Tibial nerve (tissue), 4 donors: ENCODE data around the gene KRTAP20-1. TPM values are rescaled to one million over a fixed set of nuclear protein-coding genes. Genes with fewer than 3 reads are reported as not detected.

ENCODE experiments used
- DNase-seq, 2 donors: peaks; one replicate each; pipeline ENCODE4 v3.0.0-alpha.2; 2019; ENCODE audit warnings: low spot score in 2 of 2
- H3K27ac ChIP-seq, 4 donors: fragments of 200-600 bp; sonication (generic) in 3 of 4; one replicate each; pipeline ENCODE4 v1.5.1; 2017 to 2019; ENCODE audit warnings: mild to moderate bottlenecking in 1 of 4
- H3K27me3 ChIP-seq, 2 donors: fragments of 200-600 bp; sonication (generic) in 1 of 2; one replicate each; pipeline versions ENCODE4 v1.5.1 to v1.6.0; 2017 to 2019
- H3K36me3 ChIP-seq, 3 donors: fragments of 200-600 bp; sonication (generic); one replicate each; pipeline ENCODE4 v1.5.1; 2018 to 2019
- H3K4me1 ChIP-seq, 4 donors: fragments of 200-600 bp; sonication (generic) in 3 of 4; one replicate each; pipeline ENCODE4 v1.5.1; 2017 to 2019
- H3K4me3 ChIP-seq, 4 donors: fragments of 200-600 bp; sonication (generic) in 3 of 4; one replicate each; pipeline ENCODE4 v1.5.1; 2017 to 2019; ENCODE audit warnings: mild to moderate bottlenecking in 1 of 4, moderate library complexity in 1 of 4
- H3K9me3 ChIP-seq, 4 donors: fragments of 200-600 bp; sonication (generic) in 3 of 4; one replicate each; pipeline ENCODE4 v1.5.1; 2017 to 2019
- EP300 ChIP-seq, 2 donors: sonication (generic); formaldehyde crosslinking; IDR thresholded peaks; one replicate each; pipeline ENCODE4 v1.6.1; 2017; ENCODE audit warnings: antibody characterized with exemption in 2 of 2, mild to moderate bottlenecking in 1 of 2
- POLR2A ChIP-seq, 2 donors: fragments of 450-650 bp; IDR thresholded peaks; one replicate each; pipeline ENCODE4 v1.6.1; 2017; ENCODE audit warnings: antibody characterized with exemption in 2 of 2, mild to moderate bottlenecking in 2 of 2, moderate library complexity in 2 of 2
- WGBS, 2 donors: methylation state at CpG; one replicate each; pipeline ENCODE4 v1.1.5; 2018; 5-methylcytosine and 5-hydroxymethylcytosine counted together
- total RNA-seq, 4 donors: library from RNA; depleted of rRNA; stranded (reverse); fragments of >200 nt; gene quantifications; one replicate each; pipeline ENCODE4 v1.1.0, GENCODE V29; 2016
- TF ChIP-seq, protein P1 (sequence below), 5 experiments: fragments of 200-600 bp in 3 of 5; fragments of 450-650 bp in 2 of 5; sonication (generic) in 3 of 5; IDR thresholded peaks; one replicate each; pipeline ENCODE4 v1.5.1; 2016 to 2019; ENCODE audit warnings: antibody characterized with exemption in 5 of 5, mild to moderate bottlenecking in 3 of 5, moderate library complexity in 2 of 5

The KRTAP20-1 gene, protein sequence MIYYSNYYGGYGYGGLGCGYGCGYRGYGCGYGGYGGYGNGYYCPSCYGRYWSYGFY
- not detected for total RNA-seq

DNA sequence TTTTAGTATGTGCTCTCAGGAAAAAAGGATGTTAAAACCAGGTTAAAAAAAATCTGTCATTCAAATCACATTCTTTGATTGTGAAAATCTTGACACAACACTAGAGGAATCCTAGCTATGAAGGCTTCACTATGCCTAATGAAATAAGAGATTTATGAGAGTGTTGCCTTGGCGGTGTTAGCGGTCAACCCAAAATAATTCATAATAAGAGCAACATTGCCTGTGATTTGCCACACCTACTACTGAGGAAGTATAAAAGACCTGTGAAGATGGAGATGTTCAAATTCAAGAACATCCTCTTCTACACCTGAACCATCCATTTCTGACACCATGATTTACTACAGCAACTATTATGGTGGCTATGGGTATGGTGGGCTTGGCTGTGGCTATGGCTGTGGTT lies at the start of gene KRTAP20-1:
Gene KRTAP20-1, plus strand, starts transcription at position 301 of the 400 bp plus-strand sequence. Its CDS starts 30 bp downstream, at position 331.
- H3K4me1 ChIP-seq = no peaks in the 10 kb centered on the region
- no peak within 1 kb of the TSS for H3K4me3 ChIP-seq
- H3K27ac ChIP-seq = no peak within 1 kb of the TSS
- H3K36me3 ChIP-seq = no peaks in the 10 kb centered on the region
- H3K27me3 ChIP-seq = no peaks in the 10 kb centered on the region
- TF ChIP-seq POLR2A (IDR thresholded peaks at IDR 0.05) = no peak
- TF ChIP-seq, protein P1, sequence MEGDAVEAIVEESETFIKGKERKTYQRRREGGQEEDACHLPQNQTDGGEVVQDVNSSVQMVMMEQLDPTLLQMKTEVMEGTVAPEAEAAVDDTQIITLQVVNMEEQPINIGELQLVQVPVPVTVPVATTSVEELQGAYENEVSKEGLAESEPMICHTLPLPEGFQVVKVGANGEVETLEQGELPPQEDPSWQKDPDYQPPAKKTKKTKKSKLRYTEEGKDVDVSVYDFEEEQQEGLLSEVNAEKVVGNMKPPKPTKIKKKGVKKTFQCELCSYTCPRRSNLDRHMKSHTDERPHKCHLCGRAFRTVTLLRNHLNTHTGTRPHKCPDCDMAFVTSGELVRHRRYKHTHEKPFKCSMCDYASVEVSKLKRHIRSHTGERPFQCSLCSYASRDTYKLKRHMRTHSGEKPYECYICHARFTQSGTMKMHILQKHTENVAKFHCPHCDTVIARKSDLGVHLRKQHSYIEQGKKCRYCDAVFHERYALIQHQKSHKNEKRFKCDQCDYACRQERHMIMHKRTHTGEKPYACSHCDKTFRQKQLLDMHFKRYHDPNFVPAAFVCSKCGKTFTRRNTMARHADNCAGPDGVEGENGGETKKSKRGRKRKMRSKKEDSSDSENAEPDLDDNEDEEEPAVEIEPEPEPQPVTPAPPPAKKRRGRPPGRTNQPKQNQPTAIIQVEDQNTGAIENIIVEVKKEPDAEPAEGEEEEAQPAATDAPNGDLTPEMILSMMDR (IDR thresholded peaks at IDR 0.05) = no peak
- no peak for TF ChIP-seq EP300 (IDR thresholded peaks at IDR 0.05)
- no peak for DNase-seq
- H3K9me3 ChIP-seq = peaks cover 0 to under 1% (median 0%) of the 10 kb centered on the region in 4 donors
- WGBS, 2 donors = 88 to 92% methylated on average over 2 of the region's 2 CpGs

DNA sequence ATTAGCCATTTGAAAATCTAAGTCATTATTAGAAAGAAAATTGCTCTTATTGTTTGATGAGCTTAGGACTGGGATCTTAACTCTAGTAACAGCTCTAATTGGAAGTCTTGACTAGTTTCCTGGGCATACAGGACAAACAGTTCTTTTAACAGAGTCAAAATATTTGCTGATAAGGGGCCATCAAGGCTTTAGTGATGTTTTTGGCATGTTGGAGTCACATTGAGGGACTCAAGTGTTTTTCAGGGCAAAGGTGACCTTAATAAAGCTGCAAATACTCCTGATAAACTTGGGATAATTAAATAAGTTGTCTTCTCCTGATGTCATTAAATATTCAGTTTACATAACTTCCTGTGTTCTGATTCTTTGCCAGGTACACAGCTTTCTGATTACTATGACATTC lies 48.6 kb upstream of the KRTAP20-1 start:
- no peaks in the 10 kb centered on the region for H3K4me1 ChIP-seq
- no peaks in the 10 kb centered on the region for H3K27me3 ChIP-seq
- no peak for TF ChIP-seq POLR2A (IDR thresholded peaks at IDR 0.05)
- TF ChIP-seq, protein P1 (IDR thresholded peaks at IDR 0.05) = no peak
- no peak for TF ChIP-seq EP300 (IDR thresholded peaks at IDR 0.05)
- DNase-seq = no peak
- no peak overlapping the region for H3K27ac ChIP-seq
- no peak overlapping the region for H3K4me3 ChIP-seq
- H3K9me3 ChIP-seq = no peaks in the 10 kb centered on the region
- no peaks in the 10 kb centered on the region for H3K36me3 ChIP-seq

DNA sequence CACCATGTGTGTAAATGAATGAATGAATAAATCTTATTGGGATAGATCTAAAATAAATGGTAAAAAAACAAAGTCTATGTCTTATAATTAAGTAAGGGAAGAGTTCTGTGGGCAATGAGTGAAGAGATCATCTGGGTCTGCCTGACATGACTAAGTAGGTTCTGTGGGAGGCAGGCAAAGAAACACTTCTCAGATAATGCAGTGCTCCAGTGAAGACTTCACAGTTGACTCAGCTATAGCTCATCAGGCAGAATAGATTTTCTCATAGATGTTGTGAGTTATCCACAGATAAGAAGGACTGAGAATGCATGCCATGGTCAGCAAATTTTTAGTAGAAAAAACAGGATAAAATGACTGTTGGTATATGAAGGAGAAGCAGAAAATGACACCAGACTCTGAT lies 38.5 kb upstream of the KRTAP20-1 start:
- Histone ChIP-seq H3K27me3 (no peaks in the 10 kb centered on the region), H3K36me3 (no peaks in the 10 kb centered on the region), H3K9me3 (no peaks in the 10 kb centered on the region), H3K27ac (no peak overlapping the region), H3K4me3 (no peak overlapping the region), H3K4me1 (no peaks in the 10 kb centered on the region)
- DNase-seq = no peak
- TF ChIP-seq POLR2A (IDR thresholded peaks at IDR 0.05) = no peak
- no peak for TF ChIP-seq EP300 (IDR thresholded peaks at IDR 0.05)
- TF ChIP-seq, protein P1 (IDR thresholded peaks at IDR 0.05) = no peak

DNA sequence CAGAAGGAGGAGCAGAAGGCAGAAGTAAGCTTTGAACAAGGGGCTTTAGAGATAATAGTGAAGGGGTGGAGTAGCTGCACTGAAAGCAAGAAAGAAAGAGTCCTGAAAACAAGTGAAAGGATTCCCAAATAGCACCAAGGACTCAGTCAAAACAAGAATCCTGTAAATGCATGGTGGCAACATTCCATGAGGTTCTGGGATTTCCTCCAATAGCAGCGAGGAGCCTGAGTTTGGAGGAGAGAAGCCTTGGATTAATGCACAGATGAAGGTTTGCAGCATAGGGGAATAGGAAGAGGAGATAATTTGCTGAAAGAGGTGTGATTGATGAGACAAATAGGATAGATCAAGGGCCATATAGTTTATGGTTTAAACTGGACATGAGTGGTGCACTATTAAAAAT lies 36.9 kb upstream of the KRTAP20-1 start:
- H3K9me3 ChIP-seq = no peaks in the 10 kb centered on the region
- H3K4me1 ChIP-seq = no peaks in the 10 kb centered on the region
- no peaks in the 10 kb centered on the region for H3K36me3 ChIP-seq
- WGBS, 2 donors = 54 to 57% methylated on average over 1 of the region's 1 CpG
- TF ChIP-seq EP300 (IDR thresholded peaks at IDR 0.05) (no peak), POLR2A (IDR thresholded peaks at IDR 0.05) (no peak)
- TF ChIP-seq, protein P1 (IDR thresholded peaks at IDR 0.05) = no peak
- H3K4me3 ChIP-seq = no peak overlapping the region
- no peak for DNase-seq
- H3K27me3 ChIP-seq = no peaks in the 10 kb centered on the region
- H3K27ac ChIP-seq = no peak overlapping the region

DNA sequence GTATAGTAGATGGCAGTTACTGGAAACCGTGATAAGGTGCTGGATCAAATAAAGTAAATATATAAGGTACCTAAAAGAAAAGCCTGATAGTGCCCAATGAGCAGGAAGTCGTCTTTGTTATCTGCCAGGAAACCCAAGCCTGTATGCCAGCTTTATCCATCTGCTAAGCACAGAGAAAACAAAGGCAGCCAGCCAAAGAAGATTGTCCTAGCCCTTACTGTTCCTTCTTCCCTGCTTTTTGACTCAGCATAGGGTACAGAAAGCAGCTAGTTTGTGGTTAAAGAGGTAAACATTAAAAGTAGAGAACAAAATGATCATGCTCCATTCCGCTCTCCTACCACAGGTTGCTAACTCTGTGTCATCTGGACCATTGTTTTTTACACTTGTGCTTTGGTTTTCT lies 36.1 kb upstream of the KRTAP20-1 start:
- 74 to 77% methylated on average over 3 of the region's 3 CpGs for WGBS, 2 donors
- Histone ChIP-seq H3K4me1 (no peaks in the 10 kb centered on the region), H3K36me3 (no peaks in the 10 kb centered on the region), H3K27ac (no peak overlapping the region), H3K27me3 (no peaks in the 10 kb centered on the region), H3K9me3 (no peaks in the 10 kb centered on the region), H3K4me3 (no peak overlapping the region)
- TF ChIP-seq, protein P1 (IDR thresholded peaks at IDR 0.05) = no peak
- no peak for TF ChIP-seq EP300 (IDR thresholded peaks at IDR 0.05)
- no peak for TF ChIP-seq POLR2A (IDR thresholded peaks at IDR 0.05)
- DNase-seq = no peak
